Ishikawa (cell line): ENCODE measurements around the gene CIZ1.

Experiments
- CEBPB ChIP-seq: IDR thresholded peaks from 2 replicates; pipeline ENCODE4 v1.6.1; 2012
- CREB1 ChIP-seq: IDR thresholded peaks from 2 replicates; pipeline ENCODE4 v1.6.1; 2012; ENCODE audit warnings: low read depth
- EP300 ChIP-seq: IDR thresholded peaks from 2 replicates; pipeline ENCODE4 v1.6.1; 2012; ENCODE audit warnings: borderline replicate concordance
- MAX ChIP-seq: IDR thresholded peaks from 2 replicates; pipeline ENCODE4 v1.6.1; 2012
- NFIC ChIP-seq: IDR thresholded peaks from 2 replicates; pipeline ENCODE4 v1.6.1; 2012
- RAD21 ChIP-seq: IDR thresholded peaks from 2 replicates; pipeline ENCODE4 v1.6.1; 2012; ENCODE audit warnings: low read depth
- REST ChIP-seq: IDR thresholded peaks from 2 replicates; pipeline ENCODE4 v1.6.1; 2012; ENCODE audit warnings: low read depth, mild to moderate bottlenecking
- TAF1 ChIP-seq: IDR thresholded peaks from 2 replicates; pipeline ENCODE4 v1.6.1; 2012; ENCODE audit warnings: low read depth, mild to moderate bottlenecking
- TCF12 ChIP-seq: IDR thresholded peaks from 2 replicates; pipeline ENCODE4 v1.6.1; 2012; ENCODE audit warnings: low read depth
- YY1 ChIP-seq: IDR thresholded peaks from 2 replicates; pipeline ENCODE4 v1.6.1; 2012; ENCODE audit warnings: low read depth

GRCh38 chr9:128211981-128212281, 20.6 kb upstream of the CIZ1 start:
- TF ChIP-seq CREB1 (no peak), CEBPB (no peak), EP300 (no peak), TAF1 (no peak), TCF12 (no peak), NFIC (no peak), MAX (no peak), YY1 (no peak), RAD21 (no peak), REST (no peak)
